NB4 (cell line): Measurements from ENCODE around the gene DUSP22.

ENCODE experiments used
- CTCF ChIP-seq: IDR thresholded peaks from one replicate; pipeline ENCODE4 v1.5.1; 2012; ENCODE audit warnings: low read depth, low read length
- POLR2A ChIP-seq: IDR thresholded peaks from 2 replicates; pipeline ENCODE4 v1.6.1; 2011; ENCODE audit warnings: mild to moderate bottlenecking; ENCODE audit not compliant: insufficient read length; ENCODE audit errors: extremely low read depth

- TF ChIP-seq CTCF (no peak), POLR2A (no peak)
Measured at GRCh38 chr6:391559-392440, 99.5 kb downstream of the DUSP22 start, which contains the start of gene IRF4.
